ENCODE data around the gene SH3D19.
A peak's percentile ranks its signal among the peaks of the same experiment; 100 is the strongest.

Gene SH3D19

GRCh38 chr4:151129796-151130195 lies 195.6 kb downstream of the SH3D19 start:
- in situ Hi-C loops (cut with MboI; ENCODE audit: low pct_unique_long_range_greater_than_20kb, low sequenced_read_pairs, unreplicated experiment), result no loop called here
- TF ChIP-seq CTCF (IDR thresholded peaks at IDR 0.05; ENCODE audit: extremely low read depth, insufficient read depth, missing control alignments), result no peak
- DNase-seq (ENCODE audit: low spot score), result no peak

- TF ChIP-seq CTCF (IDR thresholded peaks at IDR 0.05; ENCODE audit: extremely low read depth, insufficient read depth, missing control alignments), result peak; percentile 68
- in situ Hi-C loops (cut with MboI; ENCODE audit: low pct_unique_long_range_greater_than_20kb, low sequenced_read_pairs, unreplicated experiment), result no loop called here
- peak; percentile 72 for DNase-seq (ENCODE audit: low spot score)
Measured at GRCh38 chr4:151117371-151117962, 207.9 kb downstream of the SH3D19 start.

- in situ Hi-C loops (cut with MboI; ENCODE audit: low pct_unique_long_range_greater_than_20kb, low sequenced_read_pairs, unreplicated experiment), result no loop called here
- no peak for TF ChIP-seq CTCF (IDR thresholded peaks at IDR 0.05; ENCODE audit: extremely low read depth, insufficient read depth, missing control alignments)
- DNase-seq (ENCODE audit: low spot score), result no peak
Measured at GRCh38 chr4:151114986-151115385, 210.4 kb downstream of the SH3D19 start.

GRCh38 chr4:151114338-151114737 lies 211.1 kb downstream of the SH3D19 start:
- no peak for DNase-seq (ENCODE audit: low spot score)
- in situ Hi-C loops (cut with MboI; ENCODE audit: low pct_unique_long_range_greater_than_20kb, low sequenced_read_pairs, unreplicated experiment), result no loop called here
- TF ChIP-seq CTCF (IDR thresholded peaks at IDR 0.05; ENCODE audit: extremely low read depth, insufficient read depth, missing control alignments), result no peak

- no peak for TF ChIP-seq CTCF (IDR thresholded peaks at IDR 0.05; ENCODE audit: extremely low read depth, insufficient read depth, missing control alignments)
- in situ Hi-C loops (cut with MboI; ENCODE audit: low pct_unique_long_range_greater_than_20kb, low sequenced_read_pairs, unreplicated experiment), result no loop called here
Measured at GRCh38 chr4:151110236-151110635, 215.2 kb downstream of the SH3D19 start.

GRCh38 chr4:151107063-151107462 lies 218.3 kb downstream of the SH3D19 start:
- TF ChIP-seq CTCF (IDR thresholded peaks at IDR 0.05; ENCODE audit: extremely low read depth, insufficient read depth, missing control alignments), result no peak
- in situ Hi-C loops (cut with MboI; ENCODE audit: low pct_unique_long_range_greater_than_20kb, low sequenced_read_pairs, unreplicated experiment), result no loop called here
- no peak for DNase-seq (ENCODE audit: low spot score)

More at GRCh38 chr4:151110236-151110635, 215.2 kb downstream of the SH3D19 start:
- no peak for DNase-seq (ENCODE audit: low spot score)
